Measurements from ENCODE around the gene SLC48A1. TPM values are rescaled to one million over a fixed set of nuclear protein-coding genes. Genes with fewer than 3 reads are reported as not detected.

The SLC48A1 gene
- total and polyA plus RNA-seq, 10 of the 15 experiments (the other 5 are each of a cell fraction or from before 2014, with no cell fraction given) = 1.1 to 4.9 (median 1.9) TPM

DNA sequence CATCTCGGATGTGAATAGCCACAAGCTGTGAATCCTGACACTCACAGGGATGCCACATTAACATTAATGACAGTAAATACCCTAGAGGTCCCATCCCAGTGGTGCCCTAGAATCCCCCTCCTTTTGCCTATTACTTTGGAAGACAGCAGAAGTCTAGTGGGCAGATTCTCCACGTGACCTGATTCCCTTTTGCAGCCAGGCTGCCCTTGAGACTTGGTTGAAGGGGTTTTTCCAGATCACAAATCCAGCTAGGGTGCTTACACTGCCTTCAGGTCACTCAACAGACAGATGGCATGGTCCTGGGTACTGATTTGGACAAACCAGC lies 38.0 kb downstream of the SLC48A1 start:
- ChIA-PET POLR2A (interaction anchor here (1.4 to 4.3 kb wide), 2 partner anchors 23 to 30 kb away, joined by 3 to 46 read pairs; no protein-coding TSS in a partner anchor), RAD21 (ENCODE audit: unreplicated experiment) (interaction anchor here (9.0 kb wide), 1 partner anchor 24 kb away, joined by 202 read pairs; no protein-coding TSS in a partner anchor), SMC1A (ENCODE audit: uncharacterized antibody, unreplicated experiment) (interaction anchor here (0.6 to 3.8 kb wide), 6 partner anchors 10 to 596 kb away, joined by 3 to 22 read pairs (median 10); no protein-coding TSS in a partner anchor), CTCF (interaction anchor here (1.1 to 8.8 kb wide), 4 partner anchors 23 to 103 kb away, joined by 4 to 85 read pairs (median 44); no protein-coding TSS in a partner anchor)
- no TSS peak for BruUV-seq (replicated peaks)
- DNase-seq (ENCODE audit: low read depth, low spot score) (no peak), FAIRE-seq (no peak), ATAC-seq (no peak)
- Histone ChIP-seq H3K9me3 (replicated peaks; ENCODE audit: control insufficient read depth, insufficient read depth, low read length) (no peaks in the 10 kb centered on the region), H2AFZ (ENCODE audit: control insufficient read depth, low read depth, low read length) (no peak overlapping the region), H3K4me1 (ENCODE audit: control insufficient read depth, insufficient read depth, low read length) (peaks cover 78% of the 10 kb centered on the region), H3K4me2 (ENCODE audit: control insufficient read depth, insufficient read depth) (no peak overlapping the region), H3K27ac (ENCODE audit: control insufficient read depth, insufficient read depth) (no peak overlapping the region), H3K4me3 (no peak overlapping the region), H3K27me3 (replicated peaks in 1 of 2; ENCODE audit: control insufficient read depth in 2 of 2, insufficient read depth in 2 of 2, low read length in 1 of 2) (no peaks in the 10 kb centered on the region; a peak in 1 of 4 replicates), H3K9ac (ENCODE audit: control insufficient read depth, insufficient read depth, low read length) (no peak overlapping the region), H3K79me2 (ENCODE audit: control insufficient read depth, insufficient read depth, low read length) (peaks cover 24% of the 10 kb centered on the region), H4K20me1 (ENCODE audit: control insufficient read depth, insufficient read depth) (no peaks in the 10 kb centered on the region), H3K36me3 (ENCODE audit: control insufficient read depth in 2 of 2, insufficient read depth in 2 of 2, low read length in 1 of 2) (no peaks in the 10 kb centered on the region)
- WGBS (ENCODE audit: insufficient coverage, insufficient replicate concordance, low lambda C conversion rate, missing lambda C conversion rate) = 4% methylated on average over 2 of the region's 2 CpGs
- intact Hi-C loops (cut with micrococcal nuclease; ENCODE audit: unreplicated experiment) = no loop called here
- in situ Hi-C loops (cut with MboI) = no loop called here
- TF ChIP-seq, protein P1, sequence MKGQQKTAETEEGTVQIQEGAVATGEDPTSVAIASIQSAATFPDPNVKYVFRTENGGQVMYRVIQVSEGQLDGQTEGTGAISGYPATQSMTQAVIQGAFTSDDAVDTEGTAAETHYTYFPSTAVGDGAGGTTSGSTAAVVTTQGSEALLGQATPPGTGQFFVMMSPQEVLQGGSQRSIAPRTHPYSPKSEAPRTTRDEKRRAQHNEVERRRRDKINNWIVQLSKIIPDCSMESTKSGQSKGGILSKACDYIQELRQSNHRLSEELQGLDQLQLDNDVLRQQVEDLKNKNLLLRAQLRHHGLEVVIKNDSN (IDR thresholded peaks at IDR 0.05; ENCODE audit: borderline replicate concordance, extremely low read length, insufficient read depth, low read depth, low read length) = peak; percentile 31
- TF ChIP-seq TCF7 (IDR thresholded peaks at IDR 0.05; ENCODE audit: borderline replicate concordance) (no peak), ZSCAN29 (IDR thresholded peaks at IDR 0.05) (no peak), RAD51 (IDR thresholded peaks at IDR 0.05) (peak; percentile 60; the same call in 1 of the 2 replicates)
